Thyroid gland (tissue), 4 donors: ENCODE data around the gene SIRT2. TPM values are rescaled to one million over a fixed set of nuclear protein-coding genes. Genes with fewer than 3 reads are reported as not detected.

Experiments
- DNase-seq, 2 donors: peaks; one replicate each; pipeline ENCODE4 v3.0.0-alpha.2; 2019
- H3K27ac ChIP-seq, 3 donors: fragments of 200-600 bp; sonication (generic); 1 replicate in 2 of 3; 2 replicates in 1 of 3; pipeline ENCODE4 v1.5.1; 2016 to 2019; ENCODE audit warnings: mild to moderate bottlenecking in 1 of 3, moderate library complexity in 1 of 3
- H3K27me3 ChIP-seq: fragments of 200-600 bp; sonication (generic); one replicate; pipeline ENCODE4 v1.5.1; 2019
- H3K36me3 ChIP-seq, 2 donors: fragments of 200-600 bp; sonication (generic); one replicate each; pipeline ENCODE4 v1.5.1; 2016 to 2019
- H3K4me1 ChIP-seq, 2 donors: fragments of 200-600 bp; sonication (generic); one replicate each; pipeline ENCODE4 v1.5.1; 2017 to 2019
- H3K4me3 ChIP-seq, 3 donors: fragments of 200-600 bp; sonication (generic); replicated peaks in 1 of 3; 1 replicate in 2 of 3; 2 replicates in 1 of 3; pipeline ENCODE4 v1.5.1; 2016; ENCODE audit warnings: mild to moderate bottlenecking in 1 of 3
- H3K9me3 ChIP-seq: fragments of 200-600 bp; sonication (generic); one replicate; pipeline ENCODE4 v1.5.1; 2017
- POLR2A ChIP-seq, 2 donors: fragments of 450-650 bp; IDR thresholded peaks; one replicate each; pipeline ENCODE4 v1.6.1; 2017; ENCODE audit warnings: antibody characterized with exemption in 2 of 2, mild to moderate bottlenecking in 2 of 2, moderate library complexity in 1 of 2
- WGBS, 2 donors: methylation state at CpG; one replicate each; pipeline ENCODE4 v1.1.5; 2017; 5-methylcytosine and 5-hydroxymethylcytosine counted together
- intact Hi-C: fragments of 100-400 bp; cut with DNase I; formaldehyde crosslinking; loops from one replicate; pipeline ENCODE4 v1.15.1; 2023
- total RNA-seq, 4 donors: library from RNA; depleted of rRNA; stranded (reverse); fragments of >200 nt; gene quantifications; one replicate each; pipeline ENCODE4 v1.2.3, GENCODE V29; 2016
- TF ChIP-seq, protein P1 (sequence below), 6 experiments: fragments of 200-600 bp in 3 of 6; fragments of 450-650 bp in 3 of 6; sonication (generic) in 3 of 6; IDR thresholded peaks; one replicate each; pipeline ENCODE4 v1.5.1; 2016 to 2019; ENCODE audit warnings: antibody characterized with exemption in 6 of 6, mild to moderate bottlenecking in 2 of 6, inconsistent platforms in 1 of 6, moderate library complexity in 1 of 6

The SIRT2 gene
- total RNA-seq, 4 donors from 2014 or later = 69.6 to 107 (median 90.7) TPM

DNA sequence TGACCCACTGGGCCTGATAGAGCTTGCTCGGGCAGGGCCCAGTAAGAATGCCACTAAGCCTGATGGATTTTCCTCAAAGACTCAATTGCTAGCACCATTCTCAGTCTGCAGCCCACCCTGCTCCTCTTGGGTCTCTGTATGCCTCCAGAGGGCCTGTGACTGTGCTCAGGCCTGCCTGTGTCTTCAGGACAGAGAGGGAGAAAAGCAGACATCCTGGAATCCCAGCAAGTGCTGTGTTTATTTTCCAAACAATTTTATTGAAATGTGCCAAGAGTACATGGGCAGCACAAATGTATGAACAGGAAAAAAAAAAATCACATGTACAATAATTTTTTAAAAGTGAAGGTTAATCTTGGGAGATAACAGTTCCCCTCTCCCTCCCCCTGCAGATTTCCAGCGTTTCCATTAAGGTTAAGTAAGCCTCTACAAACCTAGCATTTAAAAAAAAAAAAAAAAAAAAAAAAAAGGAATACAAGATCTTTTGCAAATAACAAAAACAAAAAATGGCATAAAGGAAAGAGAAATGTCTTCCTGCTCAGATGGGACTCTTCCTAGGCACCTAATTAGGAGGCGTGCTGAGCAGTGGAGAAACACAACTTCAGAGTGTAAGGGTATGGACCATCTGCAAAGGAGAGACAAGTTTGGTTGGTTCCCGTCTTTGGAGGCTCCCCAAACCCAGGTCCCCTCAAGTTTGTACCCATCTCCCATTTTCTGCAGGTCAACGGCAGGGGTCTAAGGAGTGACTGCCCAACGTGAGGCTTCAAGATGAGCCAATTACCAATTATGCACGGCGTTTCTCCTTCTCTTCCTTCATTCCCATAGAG is 63.0 kb downstream of the SIRT2 start:
- Histone ChIP-seq H3K36me3 (peaks cover 58 to 60% of the 10 kb centered on the region in 2 donors), H3K27ac (no peak overlapping the region), H3K27me3 (no peaks in the 10 kb centered on the region), H3K4me3 (no peak overlapping the region), H3K9me3 (no peaks in the 10 kb centered on the region), H3K4me1 (peaks cover 0 to 10% of the 10 kb centered on the region in 2 donors)
- no peak for TF ChIP-seq POLR2A (IDR thresholded peaks at IDR 0.05)
- TF ChIP-seq, protein P1, sequence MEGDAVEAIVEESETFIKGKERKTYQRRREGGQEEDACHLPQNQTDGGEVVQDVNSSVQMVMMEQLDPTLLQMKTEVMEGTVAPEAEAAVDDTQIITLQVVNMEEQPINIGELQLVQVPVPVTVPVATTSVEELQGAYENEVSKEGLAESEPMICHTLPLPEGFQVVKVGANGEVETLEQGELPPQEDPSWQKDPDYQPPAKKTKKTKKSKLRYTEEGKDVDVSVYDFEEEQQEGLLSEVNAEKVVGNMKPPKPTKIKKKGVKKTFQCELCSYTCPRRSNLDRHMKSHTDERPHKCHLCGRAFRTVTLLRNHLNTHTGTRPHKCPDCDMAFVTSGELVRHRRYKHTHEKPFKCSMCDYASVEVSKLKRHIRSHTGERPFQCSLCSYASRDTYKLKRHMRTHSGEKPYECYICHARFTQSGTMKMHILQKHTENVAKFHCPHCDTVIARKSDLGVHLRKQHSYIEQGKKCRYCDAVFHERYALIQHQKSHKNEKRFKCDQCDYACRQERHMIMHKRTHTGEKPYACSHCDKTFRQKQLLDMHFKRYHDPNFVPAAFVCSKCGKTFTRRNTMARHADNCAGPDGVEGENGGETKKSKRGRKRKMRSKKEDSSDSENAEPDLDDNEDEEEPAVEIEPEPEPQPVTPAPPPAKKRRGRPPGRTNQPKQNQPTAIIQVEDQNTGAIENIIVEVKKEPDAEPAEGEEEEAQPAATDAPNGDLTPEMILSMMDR (IDR thresholded peaks at IDR 0.05) = no peak
- WGBS, 2 donors = 81 to 86% methylated on average over 8 of the region's 8 CpGs
- intact Hi-C loops = no loop called here
- no peak for DNase-seq

DNA sequence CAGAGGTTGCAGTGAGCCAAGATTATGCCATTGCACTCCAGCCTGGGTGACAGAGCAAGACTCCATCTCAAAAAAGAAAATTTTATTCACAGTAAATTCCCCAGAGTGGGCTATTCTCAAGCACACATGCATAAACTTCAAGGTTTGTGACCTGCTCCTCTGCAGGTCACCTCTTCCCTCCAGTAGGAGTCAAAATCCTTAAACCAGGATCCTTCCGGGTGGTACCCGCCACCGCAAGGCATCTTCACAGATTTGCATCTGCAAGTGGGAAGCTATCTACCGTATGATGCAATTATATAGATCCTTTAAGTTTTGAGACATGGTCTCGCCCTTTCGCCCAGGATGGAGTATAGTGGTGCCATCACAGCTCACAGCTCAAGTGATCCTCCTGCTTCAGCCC is 64.8 kb downstream of the SIRT2 start:
- Histone ChIP-seq H3K27me3 (no peaks in the 10 kb centered on the region), H3K36me3 (peaks cover 45 to 47% of the 10 kb centered on the region in 2 donors), H3K4me1 (peaks cover 2 to 22% of the 10 kb centered on the region in 2 donors), H3K9me3 (no peaks in the 10 kb centered on the region), H3K4me3 (no peak overlapping the region), H3K27ac (peak overlapping the region in 1 of 3 donors; percentile 10)
- TF ChIP-seq, protein P1 (IDR thresholded peaks at IDR 0.05) = no peak
- no peak for TF ChIP-seq POLR2A (IDR thresholded peaks at IDR 0.05)
- intact Hi-C loops = no loop called here
- no peak for DNase-seq
- 93 to 96% methylated on average over 6 of the region's 6 CpGs for WGBS, 2 donors

DNA sequence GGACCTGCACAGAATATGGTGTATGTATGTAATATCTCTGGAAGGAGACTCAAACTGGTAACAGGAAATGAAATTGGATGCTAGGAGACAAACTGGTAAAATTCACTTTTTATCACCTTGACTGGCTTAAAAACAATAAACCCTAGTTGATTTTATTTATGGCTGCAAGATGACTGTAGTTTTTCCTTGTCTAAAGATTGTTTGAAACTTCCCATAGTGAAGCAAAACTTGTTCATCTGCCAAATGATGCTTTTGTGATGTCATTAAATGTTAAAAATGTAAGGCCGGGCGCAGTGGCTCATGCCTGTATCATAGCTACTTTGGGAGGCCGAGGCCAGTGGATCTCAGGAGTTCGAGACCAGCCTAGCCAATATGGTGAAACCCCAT is 65.3 kb downstream of the SIRT2 start:
- TF ChIP-seq, protein P1 (IDR thresholded peaks at IDR 0.05) = no peak
- TF ChIP-seq POLR2A (IDR thresholded peaks at IDR 0.05) = no peak
- Histone ChIP-seq H3K36me3 (peaks cover 44 to 45% of the 10 kb centered on the region in 2 donors), H3K27me3 (no peaks in the 10 kb centered on the region), H3K9me3 (no peaks in the 10 kb centered on the region), H3K27ac (no peak overlapping the region), H3K4me3 (no peak overlapping the region), H3K4me1 (peaks cover 2 to 22% of the 10 kb centered on the region in 2 donors)
- WGBS, 2 donors = 92 to 95% methylated on average over 4 of the region's 4 CpGs
- DNase-seq = no peak
- intact Hi-C loops = no loop called here

DNA sequence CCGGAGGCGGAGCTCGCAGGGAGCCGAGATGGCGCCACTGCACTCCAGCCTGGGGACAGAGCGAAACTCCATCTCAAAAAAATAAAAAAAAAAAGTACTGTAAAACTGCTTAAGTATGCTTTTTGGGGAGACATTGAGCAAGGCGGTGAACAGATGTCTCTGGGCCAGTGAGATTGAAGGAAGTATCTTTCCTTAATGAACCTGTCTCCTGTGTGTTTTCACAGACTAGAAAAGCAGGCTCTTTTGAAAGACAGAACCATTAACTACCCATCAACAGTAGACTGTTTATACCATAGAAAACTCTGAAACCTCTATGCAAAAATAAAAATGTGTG is 66.4 kb downstream of the SIRT2 start:
- 87 to 89% methylated on average over 7 of the region's 7 CpGs for WGBS, 2 donors
- no peak for TF ChIP-seq POLR2A (IDR thresholded peaks at IDR 0.05)
- TF ChIP-seq, protein P1 (IDR thresholded peaks at IDR 0.05) = no peak
- Histone ChIP-seq H3K36me3 (peaks cover 42% of the 10 kb centered on the region in 2 donors), H3K4me1 (peaks cover 2 to 22% of the 10 kb centered on the region in 2 donors), H3K4me3 (no peak overlapping the region), H3K27me3 (no peaks in the 10 kb centered on the region), H3K9me3 (no peaks in the 10 kb centered on the region), H3K27ac (no peak overlapping the region)
- intact Hi-C loops = no loop called here
- no peak for DNase-seq

DNA sequence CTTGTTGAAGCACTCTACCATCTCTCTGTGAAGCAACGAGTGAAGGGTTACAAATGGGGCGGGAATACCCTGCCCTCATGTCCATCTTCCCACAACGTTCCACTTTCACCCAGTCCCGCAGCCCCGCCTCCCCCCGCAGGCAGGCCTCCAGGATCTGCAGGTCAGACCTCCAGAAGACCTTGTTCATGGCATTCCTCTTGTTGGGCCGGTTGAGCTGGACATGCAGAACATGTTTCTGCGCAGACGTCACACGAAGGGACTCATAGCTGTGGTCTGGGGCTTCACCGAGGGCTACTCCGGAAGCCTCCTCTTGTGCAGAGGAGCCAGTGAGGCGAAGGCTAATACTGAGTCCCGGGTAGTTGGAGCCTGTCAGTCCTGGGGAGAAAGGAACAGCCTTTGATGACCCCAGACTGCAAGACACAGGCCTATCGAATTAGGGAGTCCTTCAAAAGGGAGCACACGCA is 68.2 kb downstream of the SIRT2 start:
- intact Hi-C loops = no loop called here
- no peak for TF ChIP-seq POLR2A (IDR thresholded peaks at IDR 0.05)
- TF ChIP-seq, protein P1 (IDR thresholded peaks at IDR 0.05) = no peak
- H3K4me3 ChIP-seq = peak overlapping the region; percentile 19 to 86 (median 77)
- H3K9me3 ChIP-seq = no peaks in the 10 kb centered on the region
- H3K27ac ChIP-seq = peak overlapping the region; percentile 78 to 97 (median 83)
- peaks cover 33 to 34% of the 10 kb centered on the region in 2 donors for H3K36me3 ChIP-seq
- no peaks in the 10 kb centered on the region for H3K27me3 ChIP-seq
- WGBS, 2 donors = 5 to 6% methylated on average over 14 to 16 of the region's 16 CpGs
- peaks cover 2 to 29% of the 10 kb centered on the region in 2 donors for H3K4me1 ChIP-seq
- DNase-seq = peak; percentile 65 to 70
